GM18502 (cell line): ENCODE data around the gene POLD1.
"Not testable (repeated sequence)": the region's sequence is repeated elsewhere in the genome, so short reads cannot be mapped to it uniquely, and the experiment has no call there.

ENCODE experiments used
- ATAC-seq: cut with Tn5 transposase; IDR thresholded peaks from one replicate; pipeline ENCODE4 v1.9.1; 2021; ENCODE audit warnings: mild to moderate bottlenecking; ENCODE audit not compliant: unreplicated experiment, poor library complexity

Gene POLD1

DNA sequence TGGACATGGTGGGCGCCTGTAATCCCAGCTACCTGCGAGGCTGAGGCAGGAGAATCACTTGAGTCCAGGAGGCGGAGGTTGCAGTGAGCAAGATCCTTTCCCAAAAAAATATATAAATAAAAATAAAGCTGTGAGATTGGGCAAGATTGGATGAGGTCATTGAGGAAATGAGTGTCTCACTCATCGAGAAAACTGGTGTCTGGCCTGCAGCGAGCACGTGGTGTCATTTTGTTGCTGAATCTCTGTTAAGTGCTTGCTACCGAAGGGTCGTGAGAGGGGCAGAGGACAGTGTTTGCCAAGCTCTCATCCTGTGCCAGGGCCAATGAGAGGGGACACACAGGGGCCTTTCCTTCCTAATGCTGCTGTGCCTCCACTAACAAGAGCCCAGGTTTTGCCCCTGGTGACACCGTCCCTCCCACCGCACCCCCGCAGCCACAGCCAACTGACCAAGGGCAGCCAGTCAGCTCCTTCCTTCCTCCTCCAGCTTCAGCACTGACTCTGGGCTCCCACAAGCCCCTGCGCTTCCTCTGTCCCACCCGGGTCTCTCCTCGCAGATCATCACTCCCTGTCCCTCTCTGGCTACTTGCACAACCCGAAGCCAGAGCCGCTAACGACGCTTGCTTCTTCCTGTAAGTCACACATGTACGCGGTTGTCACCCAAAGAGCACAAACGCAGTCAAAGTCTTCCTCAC, 3.2 kb downstream of the POLD1 start:
- ATAC-seq: no peak

DNA sequence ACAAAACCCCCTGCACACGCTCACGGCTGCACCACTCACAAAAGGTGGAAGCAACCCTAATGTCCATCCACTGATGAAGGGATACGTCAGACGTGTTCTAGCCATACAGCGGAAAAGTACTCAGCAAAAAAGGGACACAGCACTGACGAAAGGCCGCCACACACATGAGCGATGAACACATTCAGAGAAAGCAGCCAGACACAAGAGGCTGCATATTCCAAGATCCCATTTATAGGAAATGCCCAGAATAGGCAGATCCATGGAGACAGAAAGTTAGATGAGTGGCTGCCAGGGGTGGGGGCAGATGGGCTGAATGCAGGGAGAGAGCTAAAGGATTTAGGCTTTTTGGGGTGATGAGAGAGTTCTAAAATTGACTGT, 3.7 kb downstream of the POLD1 start:
- ATAC-seq: no peak

DNA sequence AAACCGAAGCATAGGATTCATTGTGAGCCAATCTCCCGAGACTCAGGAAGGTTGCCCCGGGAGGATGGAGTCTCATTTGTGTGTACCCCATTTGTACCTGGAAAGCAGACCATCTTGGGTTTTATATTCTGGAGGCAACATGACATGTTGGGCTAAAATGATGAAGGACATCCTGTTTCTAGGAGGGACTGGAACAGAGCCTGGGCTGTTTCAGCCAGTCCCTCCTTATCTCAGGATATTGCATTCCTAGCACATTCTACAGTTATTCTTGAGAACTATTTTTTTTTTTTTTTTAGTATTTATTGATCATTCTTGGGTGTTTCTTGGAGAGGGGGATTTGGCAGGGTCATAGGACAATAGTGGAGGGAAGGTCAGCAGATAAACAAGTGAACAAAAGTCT, 6.1 kb downstream of the POLD1 start:
- not testable (repeated sequence) for ATAC-seq

DNA sequence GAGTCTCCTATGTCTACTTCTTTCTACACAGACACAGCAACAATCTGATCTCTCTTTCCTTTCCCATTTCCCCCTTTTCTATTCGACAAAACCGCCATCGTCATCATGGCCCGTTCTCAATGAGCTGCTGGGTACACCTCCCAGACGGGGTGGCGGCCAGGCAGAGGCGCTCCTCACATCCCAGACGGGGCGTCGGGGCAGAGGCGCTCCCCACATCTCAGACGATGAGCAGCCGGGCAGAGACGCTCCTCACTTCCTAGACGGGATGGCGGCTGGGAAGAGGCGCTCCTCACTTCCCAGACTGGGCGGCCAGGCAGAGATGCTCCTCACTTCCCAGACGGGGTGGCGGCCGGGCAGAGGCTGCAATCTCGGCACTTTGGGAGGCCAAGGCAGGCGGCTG, 6.8 kb downstream of the POLD1 start:
- ATAC-seq: not testable (repeated sequence)

DNA sequence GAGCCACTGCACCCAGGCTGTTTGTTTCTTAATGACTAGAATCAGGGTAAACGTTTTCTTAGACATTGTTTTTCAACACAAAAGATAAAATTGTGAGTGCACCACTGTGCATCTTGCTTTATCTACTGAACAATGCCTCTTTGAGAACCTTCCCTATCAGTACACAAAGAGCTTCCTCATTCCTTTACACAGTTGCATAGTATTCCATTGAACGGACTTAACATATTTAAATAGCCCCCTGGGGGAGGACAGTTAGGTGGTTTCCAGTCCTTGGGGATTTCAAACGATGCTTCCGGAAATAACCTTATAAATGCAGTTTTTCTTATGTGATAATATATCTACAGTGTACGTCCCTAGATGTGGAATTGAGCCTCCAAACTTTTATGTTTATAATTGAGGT, 8.6 kb downstream of the POLD1 start:
- ATAC-seq: no peak

DNA sequence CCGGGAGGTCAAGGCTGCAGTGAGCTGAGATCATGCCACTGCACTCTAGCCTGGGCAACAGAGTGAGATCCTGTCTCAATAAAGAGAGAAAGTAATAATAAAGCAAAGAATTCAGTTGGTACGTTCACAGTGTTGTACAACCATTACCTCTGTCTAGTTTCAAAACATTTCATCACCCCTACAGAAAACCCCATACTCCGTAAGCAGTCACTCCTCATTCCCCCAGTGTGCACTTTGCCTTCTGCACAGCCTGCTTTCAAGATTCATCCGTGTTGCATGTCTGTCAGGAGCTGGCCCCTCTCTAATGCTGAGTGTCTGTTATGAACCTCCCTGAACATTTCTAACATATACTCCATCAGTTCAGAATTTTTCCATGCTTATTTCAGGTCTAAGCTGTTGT, 9.4 kb downstream of the POLD1 start:
- ATAC-seq: no peak

DNA sequence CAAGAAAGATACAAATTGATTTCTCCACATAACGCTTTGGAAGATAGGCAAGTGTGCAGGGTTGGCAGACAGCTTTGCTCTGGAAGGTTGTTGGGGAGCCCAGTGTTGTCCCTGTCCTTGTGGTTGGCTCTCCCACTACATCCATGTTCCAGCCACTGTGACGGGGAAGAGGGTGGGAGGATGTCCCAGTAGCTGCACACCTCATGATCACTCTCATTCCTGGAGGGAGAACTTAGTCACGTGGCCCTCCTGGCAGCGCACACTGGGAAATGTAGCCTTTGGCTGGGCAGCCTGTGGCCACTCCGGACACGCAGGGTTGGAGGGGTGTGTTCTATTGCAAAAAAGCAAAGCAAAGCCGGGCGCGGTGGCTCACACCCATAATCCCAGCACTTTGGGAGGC, 9.9 kb downstream of the POLD1 start:
- ATAC-seq: no peak

DNA sequence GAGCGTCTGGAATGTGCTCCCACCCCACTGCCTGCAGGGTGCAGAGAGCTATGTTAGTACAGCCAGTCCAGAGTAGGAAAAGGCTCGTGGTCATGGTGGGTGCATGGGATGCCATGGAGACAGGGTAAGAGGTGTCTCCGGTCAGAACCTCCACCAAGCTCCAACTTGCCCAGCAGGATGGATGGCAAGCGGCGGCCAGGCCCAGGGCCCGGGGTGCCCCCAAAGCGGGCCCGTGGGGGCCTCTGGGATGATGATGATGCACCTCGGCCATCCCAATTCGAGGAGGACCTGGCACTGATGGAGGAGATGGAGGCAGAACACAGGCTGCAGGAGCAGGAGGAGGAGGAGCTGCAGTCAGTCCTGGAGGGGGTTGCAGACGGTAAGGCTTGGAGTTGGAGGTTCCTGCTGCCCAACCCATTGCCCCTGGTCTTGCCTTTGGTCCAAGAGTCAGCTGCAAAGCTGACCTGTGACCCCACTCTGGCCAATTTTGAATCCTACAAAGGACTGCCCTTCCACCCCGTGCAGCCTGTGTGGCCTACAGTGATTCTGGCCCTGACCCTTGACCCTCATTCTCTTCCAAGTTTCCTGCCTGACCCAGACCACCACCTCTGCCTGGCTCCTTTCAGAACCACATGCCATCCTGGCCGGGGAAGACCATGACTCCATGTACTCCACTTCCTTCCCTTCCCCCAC, 14.7 kb downstream of the POLD1 start:
- ATAC-seq: no peak

DNA sequence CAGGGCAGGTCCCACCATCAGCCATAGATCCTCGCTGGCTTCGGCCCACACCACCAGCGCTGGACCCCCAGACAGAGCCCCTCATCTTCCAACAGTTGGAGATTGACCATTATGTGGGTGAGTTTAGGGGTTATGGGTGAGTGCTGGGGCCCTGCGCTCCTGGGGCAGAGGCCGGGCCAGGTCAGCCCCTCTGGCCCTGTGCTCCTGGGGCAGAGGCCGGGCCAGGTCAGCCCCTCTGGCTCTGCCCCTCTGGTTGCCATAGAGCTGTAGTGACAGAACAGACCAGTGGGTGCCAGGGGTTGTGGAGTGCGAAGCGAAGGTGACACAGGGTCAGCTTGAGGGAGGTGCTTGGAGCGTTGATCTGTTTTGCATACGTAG, 15.2 kb downstream of the POLD1 start:
- no peak for ATAC-seq

DNA sequence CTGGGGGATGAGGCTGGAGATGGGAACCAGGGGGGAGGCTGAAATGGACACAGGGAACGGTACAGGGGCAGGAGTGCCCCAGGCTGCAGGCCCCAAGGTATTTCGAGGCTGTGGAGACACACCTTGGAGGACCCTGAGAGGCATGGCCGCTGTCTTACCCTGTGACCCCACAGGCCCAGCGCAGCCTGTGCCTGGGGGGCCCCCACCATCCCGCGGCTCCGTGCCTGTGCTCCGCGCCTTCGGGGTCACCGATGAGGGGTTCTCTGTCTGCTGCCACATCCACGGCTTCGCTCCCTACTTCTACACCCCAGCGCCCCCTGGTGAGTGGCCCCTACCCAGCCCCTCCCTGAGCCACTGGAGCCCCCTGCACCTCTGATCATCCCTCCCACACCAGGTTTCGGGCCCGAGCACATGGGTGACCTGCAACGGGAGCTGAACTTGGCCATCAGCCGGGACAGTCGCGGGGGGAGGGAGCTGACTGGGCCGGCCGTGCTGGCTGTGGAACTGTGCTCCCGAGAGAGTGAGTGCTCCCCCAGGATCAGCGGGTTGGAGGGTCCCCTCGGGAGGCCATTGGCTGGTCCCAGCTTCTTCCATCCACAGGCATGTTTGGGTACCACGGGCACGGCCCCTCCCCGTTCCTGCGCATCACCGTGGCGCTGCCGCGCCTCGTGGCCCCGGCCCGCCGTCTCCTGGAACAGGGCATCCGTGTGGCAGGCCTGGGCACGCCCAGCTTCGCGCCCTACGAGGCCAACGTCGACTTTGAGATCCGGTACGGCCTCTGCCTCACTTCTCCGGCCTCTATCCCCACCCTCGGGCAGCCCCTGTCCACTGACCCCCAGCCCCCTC, 17.7 kb downstream of the POLD1 start:
- no peak for ATAC-seq

DNA sequence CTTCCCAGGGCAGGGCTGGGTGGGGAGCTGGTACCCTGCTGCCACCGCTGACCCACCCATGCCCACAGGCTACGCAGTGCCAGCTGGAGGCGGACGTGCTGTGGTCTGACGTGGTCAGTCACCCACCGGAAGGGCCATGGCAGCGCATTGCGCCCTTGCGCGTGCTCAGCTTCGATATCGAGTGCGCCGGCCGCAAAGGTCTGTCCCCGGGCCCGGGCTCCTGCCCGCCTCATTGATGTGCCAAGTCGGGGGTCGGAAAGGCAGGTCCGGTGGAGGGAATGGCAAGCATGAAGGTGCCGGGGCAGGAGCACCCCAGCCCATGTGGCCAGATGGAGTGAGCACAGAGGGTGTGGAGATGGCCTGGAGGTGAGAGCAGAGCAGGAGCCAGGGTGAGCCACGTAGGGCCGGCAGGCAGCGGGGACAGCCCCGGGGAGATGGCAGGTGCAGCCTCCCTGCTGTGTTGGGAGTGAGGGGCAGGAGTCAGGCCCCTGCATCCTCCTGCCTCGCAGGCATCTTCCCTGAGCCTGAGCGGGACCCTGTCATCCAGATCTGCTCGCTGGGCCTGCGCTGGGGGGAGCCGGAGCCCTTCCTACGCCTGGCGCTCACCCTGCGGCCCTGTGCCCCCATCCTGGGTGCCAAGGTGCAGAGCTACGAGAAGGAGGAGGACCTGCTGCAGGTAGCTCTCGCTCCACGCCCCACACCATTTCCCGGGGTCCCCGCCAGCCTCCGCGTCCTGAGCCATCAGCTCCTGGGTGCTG, 18.6 kb downstream of the POLD1 start:
- ATAC-seq: no peak

DNA sequence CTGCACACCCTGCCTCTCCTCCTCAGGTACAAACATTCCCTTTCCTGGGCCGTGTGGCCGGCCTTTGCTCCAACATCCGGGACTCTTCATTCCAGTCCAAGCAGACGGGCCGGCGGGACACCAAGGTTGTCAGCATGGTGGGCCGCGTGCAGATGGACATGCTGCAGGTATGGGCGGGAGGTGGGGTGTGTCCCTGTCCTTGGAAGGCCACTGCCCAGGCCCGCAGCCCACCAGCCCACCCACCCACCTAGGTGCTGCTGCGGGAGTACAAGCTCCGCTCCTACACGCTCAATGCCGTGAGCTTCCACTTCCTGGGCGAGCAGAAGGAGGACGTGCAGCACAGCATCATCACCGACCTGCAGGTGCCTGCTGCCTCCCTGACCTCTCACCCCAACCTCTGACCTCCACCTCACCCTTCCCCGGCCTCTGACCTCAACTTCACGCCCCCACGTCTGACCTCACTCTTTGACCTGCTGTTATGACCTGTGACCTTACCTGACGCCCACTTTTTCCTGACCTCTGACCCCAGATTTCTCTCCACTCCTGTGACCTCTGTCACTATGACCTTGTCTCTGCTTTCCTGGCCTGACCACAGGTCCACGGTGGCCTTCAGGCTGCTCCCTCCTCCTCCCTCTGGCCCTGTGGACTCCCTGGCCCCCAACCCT, 22.1 kb downstream of the POLD1 start:
- ATAC-seq: no peak

DNA sequence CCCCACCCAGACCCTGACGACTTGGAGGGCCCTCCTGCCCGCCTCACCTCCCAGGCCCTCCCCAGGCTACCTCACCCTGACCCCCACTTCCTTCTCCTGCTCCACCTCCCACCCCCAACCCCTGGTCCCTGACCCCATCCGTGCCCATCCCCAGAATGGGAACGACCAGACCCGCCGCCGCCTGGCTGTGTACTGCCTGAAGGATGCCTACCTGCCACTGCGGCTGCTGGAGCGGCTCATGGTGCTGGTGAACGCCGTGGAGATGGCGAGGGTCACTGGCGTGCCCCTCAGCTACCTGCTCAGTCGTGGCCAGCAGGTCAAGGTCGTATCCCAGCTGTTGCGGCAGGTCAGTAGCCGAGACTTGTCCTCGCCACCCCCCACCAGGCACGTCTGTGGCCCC, 22.7 kb downstream of the POLD1 start:
- ATAC-seq: no peak

DNA sequence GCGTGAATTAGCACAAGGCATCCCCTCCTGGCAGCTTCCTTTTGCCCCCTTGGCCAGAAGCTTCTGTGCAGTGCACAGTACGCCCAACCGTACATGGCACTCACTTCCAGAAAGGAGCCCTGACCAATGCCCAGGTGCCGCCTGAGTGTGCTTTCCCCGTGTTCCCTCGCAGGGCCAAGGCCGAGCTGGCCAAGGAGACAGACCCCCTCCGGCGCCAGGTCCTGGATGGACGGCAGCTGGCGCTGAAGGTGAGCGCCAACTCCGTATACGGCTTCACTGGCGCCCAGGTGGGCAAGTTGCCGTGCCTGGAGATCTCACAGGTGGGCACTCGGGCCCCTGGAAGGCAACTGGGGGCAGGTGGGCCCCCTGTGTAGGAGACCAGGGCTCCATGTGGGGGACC, 25.2 kb downstream of the POLD1 start:
- no peak for ATAC-seq

DNA sequence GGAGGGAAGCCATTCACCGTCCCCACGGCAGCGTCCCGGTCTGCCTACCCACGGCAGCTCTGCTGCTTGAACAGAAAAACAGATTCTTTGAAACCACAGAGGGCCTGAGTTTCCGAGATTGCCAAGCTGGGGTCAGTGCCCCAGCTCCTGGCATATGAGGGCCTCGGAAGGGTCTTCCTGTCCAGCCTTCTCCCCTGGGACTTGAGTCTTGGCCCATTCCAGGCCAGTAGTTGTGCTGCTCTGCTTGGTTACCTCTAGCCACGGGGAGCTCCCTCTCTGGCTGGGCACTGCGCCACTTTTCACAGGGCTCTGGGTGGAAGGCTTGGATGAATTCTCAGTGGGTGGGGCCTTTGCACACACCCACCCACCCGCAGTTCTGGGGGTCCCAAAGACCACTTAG, 26.0 kb downstream of the POLD1 start:
- ATAC-seq: no peak

DNA sequence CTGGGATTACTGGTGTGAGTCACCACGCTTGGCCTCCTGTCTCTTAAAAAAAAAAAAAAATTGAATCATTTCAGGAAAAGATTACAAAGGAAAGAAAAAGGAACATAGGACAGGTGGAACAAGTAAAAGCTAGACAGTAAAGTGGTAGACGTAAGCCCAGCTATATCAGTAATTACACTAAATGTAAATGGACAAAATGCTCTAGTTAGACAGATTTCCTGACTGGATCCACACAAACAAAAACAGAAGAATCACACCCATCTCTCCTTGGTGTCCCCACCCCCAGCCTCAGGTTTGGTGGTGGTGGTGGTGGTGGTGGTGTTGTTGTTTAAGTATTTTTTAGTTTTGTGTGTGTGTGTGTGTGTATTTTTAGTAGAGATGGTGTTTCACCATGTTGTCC, 28.3 kb downstream of the POLD1 start:
- ATAC-seq: no peak

DNA sequence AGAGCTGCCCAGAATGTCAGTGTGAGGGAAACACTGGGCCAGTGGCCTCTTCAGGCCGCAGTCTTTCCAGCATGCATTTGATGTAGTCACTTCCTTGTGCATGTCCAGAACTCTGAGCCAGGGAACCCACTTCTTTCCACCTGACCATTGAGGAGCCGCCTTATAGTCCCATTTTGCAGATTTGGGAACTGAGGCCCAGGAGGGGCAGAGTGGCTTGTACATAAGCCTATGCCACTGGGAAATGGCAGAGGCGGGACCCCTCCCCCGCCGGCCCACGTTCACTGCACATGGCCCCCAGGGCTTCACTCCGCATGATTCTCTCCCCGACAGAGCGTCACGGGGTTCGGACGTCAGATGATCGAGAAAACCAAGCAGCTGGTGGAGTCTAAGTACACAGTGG, 28.9 kb downstream of the POLD1 start:
- no peak for ATAC-seq

DNA sequence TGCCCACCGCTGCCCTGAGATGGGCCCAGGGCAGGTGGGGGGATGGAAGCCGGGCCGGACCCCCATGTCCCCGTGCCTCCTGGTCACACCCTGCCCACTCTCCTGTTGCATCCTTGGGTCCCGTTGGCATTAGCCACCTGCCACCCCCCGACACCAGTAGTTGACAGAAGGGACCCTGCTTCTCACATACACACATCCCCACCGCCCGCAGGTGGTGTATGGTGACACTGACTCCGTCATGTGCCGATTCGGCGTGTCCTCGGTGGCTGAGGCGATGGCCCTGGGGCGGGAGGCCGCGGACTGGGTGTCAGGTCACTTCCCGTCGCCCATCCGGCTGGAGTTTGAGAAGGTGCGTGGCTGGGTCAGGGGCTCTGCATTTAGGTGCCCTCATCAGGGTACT, 29.4 kb downstream of the POLD1 start:
- ATAC-seq: no peak

DNA sequence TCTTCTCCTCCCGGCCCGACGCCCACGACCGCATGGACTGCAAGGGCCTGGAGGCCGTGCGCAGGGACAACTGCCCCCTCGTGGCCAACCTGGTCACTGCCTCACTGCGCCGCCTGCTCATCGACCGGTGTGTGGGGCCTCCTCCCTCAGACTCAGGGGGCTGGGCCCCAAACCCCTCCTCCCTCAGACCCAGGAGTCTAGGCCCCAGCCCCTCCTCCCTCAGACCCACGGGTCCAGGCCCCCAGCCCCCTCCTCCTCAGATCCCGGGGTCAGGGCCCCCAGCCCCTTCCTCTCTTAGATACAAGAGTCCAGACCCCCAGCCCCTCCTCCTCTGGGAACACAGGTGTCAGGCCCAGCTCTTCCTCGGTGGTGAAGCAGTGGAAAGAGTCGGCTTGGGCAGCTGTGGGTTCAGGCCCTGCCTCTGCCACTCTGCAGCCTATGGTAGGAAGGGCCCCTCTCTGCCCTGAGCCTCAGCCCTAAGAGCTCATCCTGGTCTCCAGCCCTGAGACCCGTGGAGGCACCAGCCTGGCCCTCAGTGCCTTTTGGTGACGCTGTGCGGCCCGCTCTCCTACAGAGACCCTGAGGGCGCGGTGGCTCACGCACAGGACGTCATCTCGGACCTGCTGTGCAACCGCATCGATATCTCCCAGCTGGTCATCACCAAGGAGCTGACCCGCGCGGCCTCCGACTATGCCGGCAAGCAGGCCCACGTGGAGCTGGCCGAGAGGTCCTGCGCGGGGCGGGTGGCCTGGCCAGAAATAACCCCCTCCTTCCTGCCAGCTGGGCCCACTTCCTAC, 30.9 kb downstream of the POLD1 start:
- peak; percentile 42 for ATAC-seq
